AG09309 (cell line): ENCODE measurements around the gene EXOC6B.

Experiments
- DNase-seq: peaks from one replicate; pipeline ENCODE4 v3.0.0-alpha.2; 2010; ENCODE audit warnings: low read depth
- H3K4me3 ChIP-seq: 2 replicates; pipeline ENCODE4 v1.5.1; 2011; ENCODE audit warnings: mild to moderate bottlenecking, low read depth, low read length, moderate library complexity; ENCODE audit not compliant: control insufficient read depth
- TF ChIP-seq, protein P1 (sequence below): IDR thresholded peaks from 2 replicates; pipeline ENCODE4 v1.5.1; 2011; ENCODE audit warnings: mild to moderate bottlenecking, low read depth, low read length, inconsistent platforms; ENCODE audit not compliant: insufficient read depth, control insufficient read depth; ENCODE audit errors: missing control alignments

Gene EXOC6B

DNA sequence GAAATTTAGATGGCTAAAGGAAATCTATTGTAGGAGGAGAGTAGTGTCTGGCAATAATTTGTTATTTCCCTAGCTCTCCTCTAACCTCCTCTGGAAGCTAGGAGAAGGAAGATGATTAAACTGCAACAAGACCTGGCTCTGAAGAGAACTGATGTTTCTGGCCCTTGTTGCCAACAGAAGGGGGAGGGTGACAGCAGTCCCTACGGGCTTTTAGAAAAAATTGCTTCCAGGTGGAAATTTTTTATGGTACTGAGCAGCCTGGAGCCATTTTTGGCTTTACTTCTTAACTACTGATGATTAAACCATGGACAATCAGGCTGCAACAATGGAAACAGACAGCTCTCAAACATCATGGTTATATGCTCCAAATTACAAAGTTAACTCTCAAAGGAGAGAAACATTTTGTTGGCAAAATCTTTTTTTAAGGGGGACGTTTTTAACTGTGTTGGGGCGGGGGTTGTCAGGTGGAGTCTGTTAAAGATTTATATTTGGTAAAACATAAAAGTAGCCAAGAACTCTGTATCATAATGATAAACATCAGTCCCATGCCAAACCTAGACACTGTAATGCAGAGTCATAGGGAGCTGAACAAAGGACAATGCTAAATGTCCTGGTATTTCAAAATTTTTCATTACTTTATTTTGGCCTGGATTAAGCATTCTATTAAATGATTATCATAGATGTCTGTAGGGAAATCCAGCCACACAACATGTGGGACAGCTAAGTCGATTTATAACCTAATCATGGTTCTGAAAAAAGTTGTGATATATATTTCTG lies 70.0 kb downstream of the EXOC6B start:
- no peak overlapping the region for H3K4me3 ChIP-seq
- DNase-seq, result peak; percentile 51
- TF ChIP-seq, protein P1, sequence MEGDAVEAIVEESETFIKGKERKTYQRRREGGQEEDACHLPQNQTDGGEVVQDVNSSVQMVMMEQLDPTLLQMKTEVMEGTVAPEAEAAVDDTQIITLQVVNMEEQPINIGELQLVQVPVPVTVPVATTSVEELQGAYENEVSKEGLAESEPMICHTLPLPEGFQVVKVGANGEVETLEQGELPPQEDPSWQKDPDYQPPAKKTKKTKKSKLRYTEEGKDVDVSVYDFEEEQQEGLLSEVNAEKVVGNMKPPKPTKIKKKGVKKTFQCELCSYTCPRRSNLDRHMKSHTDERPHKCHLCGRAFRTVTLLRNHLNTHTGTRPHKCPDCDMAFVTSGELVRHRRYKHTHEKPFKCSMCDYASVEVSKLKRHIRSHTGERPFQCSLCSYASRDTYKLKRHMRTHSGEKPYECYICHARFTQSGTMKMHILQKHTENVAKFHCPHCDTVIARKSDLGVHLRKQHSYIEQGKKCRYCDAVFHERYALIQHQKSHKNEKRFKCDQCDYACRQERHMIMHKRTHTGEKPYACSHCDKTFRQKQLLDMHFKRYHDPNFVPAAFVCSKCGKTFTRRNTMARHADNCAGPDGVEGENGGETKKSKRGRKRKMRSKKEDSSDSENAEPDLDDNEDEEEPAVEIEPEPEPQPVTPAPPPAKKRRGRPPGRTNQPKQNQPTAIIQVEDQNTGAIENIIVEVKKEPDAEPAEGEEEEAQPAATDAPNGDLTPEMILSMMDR, result no peak

DNA sequence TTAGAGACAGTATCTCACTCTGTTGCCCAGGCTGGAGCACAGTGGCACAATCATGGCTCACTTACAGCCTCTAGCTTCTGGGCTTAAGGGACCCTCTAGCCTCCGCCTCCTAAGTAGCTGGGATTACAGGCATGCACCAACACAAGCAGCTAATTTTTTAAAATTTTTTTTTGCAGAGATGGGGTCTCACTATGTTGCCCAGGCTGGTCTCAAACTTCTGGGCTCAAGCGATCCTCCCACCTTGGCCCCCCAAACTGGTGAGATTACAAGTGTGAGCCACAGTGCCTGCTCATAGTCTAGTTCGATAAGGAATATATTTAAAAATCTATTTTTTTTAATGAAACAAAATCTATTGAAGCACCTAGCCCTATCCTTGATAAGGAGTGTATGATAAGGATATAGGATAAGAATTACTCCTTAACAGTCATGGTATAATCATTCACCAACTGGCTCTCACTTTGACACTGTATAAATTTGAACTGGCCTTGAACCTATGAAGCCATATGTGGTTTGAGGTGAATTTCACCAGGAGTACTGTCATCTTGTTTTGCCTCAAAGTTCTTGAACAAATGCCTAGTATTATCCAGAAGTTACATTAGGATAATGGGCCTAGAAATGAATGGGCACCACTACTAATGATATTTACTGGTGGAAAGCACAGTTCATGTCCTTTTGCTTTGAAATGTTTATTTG lies 71.1 kb downstream of the EXOC6B start:
- DNase-seq, result no peak
- H3K4me3 ChIP-seq, result no peak overlapping the region
- TF ChIP-seq, protein P1, result no peak

DNA sequence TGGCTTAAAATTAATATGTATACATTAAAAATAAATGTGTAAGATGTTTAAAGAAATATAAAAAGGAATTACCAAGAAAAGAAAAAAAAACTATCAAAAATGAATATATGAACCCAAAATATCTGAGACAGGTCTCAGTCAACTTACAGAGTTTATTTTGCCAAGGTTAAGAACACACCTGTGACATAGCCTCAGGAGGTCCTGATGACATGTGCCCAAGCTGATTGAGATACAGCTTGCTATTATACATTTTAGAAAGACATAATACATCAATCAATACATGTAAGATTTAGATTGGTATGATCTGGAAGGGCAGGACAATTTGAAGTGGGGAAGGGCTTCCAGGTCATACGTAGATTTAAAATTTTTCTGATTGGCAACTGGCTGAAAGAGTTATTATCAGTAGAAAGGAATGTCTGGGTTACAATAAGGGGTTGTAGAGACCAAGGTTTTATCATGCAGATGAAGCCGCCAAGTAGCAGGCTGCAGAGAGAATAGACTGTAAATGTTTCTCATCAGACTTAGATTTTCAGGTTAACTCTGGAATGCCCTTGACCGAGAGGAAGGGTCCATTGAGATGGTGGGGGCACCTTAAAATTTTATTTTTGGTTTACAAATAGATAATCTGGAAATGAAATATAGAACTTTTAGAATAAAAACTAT lies 74.7 kb downstream of the EXOC6B start:
- TF ChIP-seq, protein P1, result no peak
- no peak for DNase-seq
- no peak overlapping the region for H3K4me3 ChIP-seq

DNA sequence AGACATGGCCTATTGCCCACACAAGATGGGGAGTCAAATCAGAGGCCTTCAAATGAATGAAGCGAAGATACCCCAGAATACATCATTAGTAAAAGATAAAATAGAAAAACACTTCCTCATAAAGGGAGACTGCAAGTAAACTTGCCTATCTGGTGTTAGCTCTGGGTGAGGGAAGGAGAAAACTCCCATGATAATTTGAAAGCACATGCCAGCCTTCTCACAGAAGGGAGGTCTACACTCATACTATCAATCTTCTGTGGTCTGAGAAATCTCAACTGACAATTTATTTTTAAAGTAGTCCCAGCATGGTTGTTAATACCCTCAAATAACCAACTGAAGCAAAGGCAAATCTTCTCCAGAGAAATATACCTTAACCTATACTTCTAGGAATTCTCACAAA lies 75.4 kb downstream of the EXOC6B start:
- DNase-seq, result no peak
- H3K4me3 ChIP-seq, result no peak overlapping the region
- TF ChIP-seq, protein P1, result no peak

DNA sequence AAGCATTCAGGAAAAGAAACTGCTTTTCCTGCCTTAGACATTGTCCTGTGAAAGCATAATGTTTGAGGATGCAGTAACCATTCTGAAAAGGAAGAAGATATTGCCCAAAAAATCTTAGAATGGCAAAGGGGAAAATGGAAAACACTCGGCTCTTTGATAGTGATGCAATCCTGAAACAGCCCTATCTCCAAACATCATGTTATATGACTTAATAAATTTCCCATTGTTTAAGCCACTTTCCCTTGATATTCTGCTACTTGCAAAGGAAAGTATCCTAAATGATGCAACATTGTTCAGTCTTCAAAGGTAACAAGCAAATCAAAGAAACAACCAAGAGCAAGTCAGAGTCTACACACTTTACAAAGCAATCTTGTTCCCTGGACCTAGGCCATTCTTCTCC lies 78.5 kb downstream of the EXOC6B start:
- DNase-seq, result no peak
- no peak overlapping the region for H3K4me3 ChIP-seq
- TF ChIP-seq, protein P1, result no peak

- TF ChIP-seq, protein P1, result peak; percentile 55
These were observed 80.0 kb downstream of the EXOC6B start for GRCh38 chr2:72745679-72746368.

More at GRCh38 chr2:72745679-72746368, 80.0 kb downstream of the EXOC6B start:
- DNase-seq, result peak; percentile 44
- no peak overlapping the region for H3K4me3 ChIP-seq
